MM.1S (cell line): ENCODE measurements around the gene KCNJ5.

Experiments used
- CTCF ChIP-seq: fragments of 300-600 bp; sonication (generic); IDR thresholded peaks from 2 replicates; pipeline ENCODE4 v1.5.1; 2016; ENCODE audit warnings: antibody characterized with exemption, low read length, mixed read lengths
- EZH2 ChIP-seq: fragments of 300-600 bp; sonication (generic); optimal IDR thresholded peaks from 2 replicates; pipeline ENCODE3; 2017; ENCODE audit warnings: low read depth, mild to moderate bottlenecking, antibody characterized with exemption, low read length, mixed read lengths

- TF ChIP-seq EZH2 (no peak), CTCF (no peak)
Measured at GRCh38 chr11:128917144-128917724, 26.1 kb downstream of the KCNJ5 start.
